ENCODE data around the gene IQSEC3.
"Not testable (repeated sequence)": the region's sequence is repeated elsewhere in the genome, so short reads cannot be mapped to it uniquely, and the experiment has no call there.

The IQSEC3 gene

GRCh38 chr12:27904-28303, 38.7 kb upstream of the IQSEC3 start:
- H3K18ac ChIP-seq (ENCODE audit: low read depth in 1 of 2, low read length in 2 of 2); H4K91ac ChIP-seq (ENCODE audit: low read length); H3K4ac ChIP-seq (ENCODE audit: low read depth in 1 of 2, low read length in 2 of 2); H3K27me3 ChIP-seq (ENCODE audit: control insufficient read depth in 1 of 2, insufficient read depth in 1 of 2, low read length in 2 of 2); H3K4me2 ChIP-seq (ENCODE audit: low read length, poor library complexity, severe bottlenecking); H3K79me1 ChIP-seq (replicated peaks; ENCODE audit: low read length, poor library complexity, severe bottlenecking); H4K8ac ChIP-seq (ENCODE audit: low read length); H3K4me1 ChIP-seq (ENCODE audit: control insufficient read depth, insufficient read depth, low read depth, low read length); H3K9ac ChIP-seq (ENCODE audit: low read length); H3K36me3 ChIP-seq (ENCODE audit: control insufficient read depth in 1 of 2, insufficient read depth in 2 of 2, low read depth in 1 of 2, low read length in 2 of 2); H2AFZ ChIP-seq (ENCODE audit: low read depth, low read length); H2BK12ac ChIP-seq (ENCODE audit: low read length in 2 of 2); H3K9me3 ChIP-seq (ENCODE audit: control insufficient read depth, low read length); H2AK5ac ChIP-seq (ENCODE audit: low read length, severe bottlenecking); DNase-seq; H3K14ac ChIP-seq (ENCODE audit: low read length in 2 of 2); H2BK120ac ChIP-seq (ENCODE audit: low read depth, low read length); H3K23ac ChIP-seq (ENCODE audit: low read length in 2 of 2); H3K4me3 ChIP-seq (ENCODE audit: insufficient read depth in 1 of 2, low read depth in 1 of 2, low read length in 2 of 2); H2BK5ac ChIP-seq (ENCODE audit: low read depth, low read length, poor library complexity, severe bottlenecking); H3K27ac ChIP-seq (ENCODE audit: low read length, poor library complexity, severe bottlenecking); H2BK15ac ChIP-seq (ENCODE audit: low read depth, poor library complexity, severe bottlenecking): not testable (repeated sequence)
- WGBS, result no CpG with 5 or more reads among the region's 5 CpGs

GRCh38 chr12:38775-39174, 27.8 kb upstream of the IQSEC3 start:
- not testable (repeated sequence) for H3K79me1 ChIP-seq (replicated peaks; ENCODE audit: low read length, poor library complexity, severe bottlenecking); H2BK15ac ChIP-seq (ENCODE audit: low read depth, poor library complexity, severe bottlenecking); H3K4me2 ChIP-seq (ENCODE audit: low read length, poor library complexity, severe bottlenecking); H3K18ac ChIP-seq (ENCODE audit: low read depth in 1 of 2, low read length in 2 of 2); DNase-seq; H2AK5ac ChIP-seq (ENCODE audit: low read length, severe bottlenecking); H3K36me3 ChIP-seq (ENCODE audit: control insufficient read depth in 1 of 2, insufficient read depth in 2 of 2, low read depth in 1 of 2, low read length in 2 of 2); H4K91ac ChIP-seq (ENCODE audit: low read length); H2BK5ac ChIP-seq (ENCODE audit: low read depth, low read length, poor library complexity, severe bottlenecking); H3K9me3 ChIP-seq (ENCODE audit: control insufficient read depth, low read length); H3K23ac ChIP-seq (ENCODE audit: low read length in 2 of 2); H3K27ac ChIP-seq (ENCODE audit: low read length, poor library complexity, severe bottlenecking); H3K4me3 ChIP-seq (ENCODE audit: insufficient read depth in 1 of 2, low read depth in 1 of 2, low read length in 2 of 2); H2BK12ac ChIP-seq (ENCODE audit: low read length in 2 of 2); H3K27me3 ChIP-seq (ENCODE audit: control insufficient read depth in 1 of 2, insufficient read depth in 1 of 2, low read length in 2 of 2); H3K4me1 ChIP-seq (ENCODE audit: control insufficient read depth, insufficient read depth, low read depth, low read length); H4K8ac ChIP-seq (ENCODE audit: low read length); H3K9ac ChIP-seq (ENCODE audit: low read length); H3K14ac ChIP-seq (ENCODE audit: low read length in 2 of 2); H3K4ac ChIP-seq (ENCODE audit: low read depth in 1 of 2, low read length in 2 of 2); H2BK120ac ChIP-seq (ENCODE audit: low read depth, low read length); H2AFZ ChIP-seq (ENCODE audit: low read depth, low read length)
- WGBS, result no CpG with 5 or more reads among the region's 9 CpGs

GRCh38 chr12:39555-40265, 26.9 kb upstream of the IQSEC3 start:
- not testable (repeated sequence) for H2AFZ ChIP-seq (ENCODE audit: low read depth, low read length); H3K27ac ChIP-seq (ENCODE audit: low read length, poor library complexity, severe bottlenecking)
- whole genome bisulfite sequencing, result 56% methylated on average over 1 of the region's 6 CpGs

GRCh38 chr12:44352-44751, 22.2 kb upstream of the IQSEC3 start:
- not testable (repeated sequence) for H2BK12ac ChIP-seq (ENCODE audit: low read length in 2 of 2); H3K9me3 ChIP-seq (ENCODE audit: control insufficient read depth, low read length); H3K27ac ChIP-seq (ENCODE audit: low read length, poor library complexity, severe bottlenecking); H3K4me3 ChIP-seq (ENCODE audit: insufficient read depth in 1 of 2, low read depth in 1 of 2, low read length in 2 of 2); H4K91ac ChIP-seq (ENCODE audit: low read length); H2AK5ac ChIP-seq (ENCODE audit: low read length, severe bottlenecking); H3K14ac ChIP-seq (ENCODE audit: low read length in 2 of 2); H3K27me3 ChIP-seq (ENCODE audit: control insufficient read depth in 1 of 2, insufficient read depth in 1 of 2, low read length in 2 of 2); H2BK120ac ChIP-seq (ENCODE audit: low read depth, low read length); H2AFZ ChIP-seq (ENCODE audit: low read depth, low read length); H3K79me1 ChIP-seq (replicated peaks; ENCODE audit: low read length, poor library complexity, severe bottlenecking); H4K8ac ChIP-seq (ENCODE audit: low read length); H3K4me2 ChIP-seq (ENCODE audit: low read length, poor library complexity, severe bottlenecking); DNase-seq; H3K9ac ChIP-seq (ENCODE audit: low read length); H3K4ac ChIP-seq (ENCODE audit: low read depth in 1 of 2, low read length in 2 of 2); H3K18ac ChIP-seq (ENCODE audit: low read depth in 1 of 2, low read length in 2 of 2); H3K23ac ChIP-seq (ENCODE audit: low read length in 2 of 2); H2BK15ac ChIP-seq (ENCODE audit: low read depth, poor library complexity, severe bottlenecking); H3K4me1 ChIP-seq (ENCODE audit: control insufficient read depth, insufficient read depth, low read depth, low read length); H2BK5ac ChIP-seq (ENCODE audit: low read depth, low read length, poor library complexity, severe bottlenecking); H3K36me3 ChIP-seq (ENCODE audit: control insufficient read depth in 1 of 2, insufficient read depth in 2 of 2, low read depth in 1 of 2, low read length in 2 of 2)
- 71% methylated on average over 5 of the region's 8 CpGs for WGBS

More at GRCh38 chr12:39555-40265, 26.9 kb upstream of the IQSEC3 start:
- DNase-seq; H3K79me1 ChIP-seq (replicated peaks; ENCODE audit: low read length, poor library complexity, severe bottlenecking); H3K4ac ChIP-seq (ENCODE audit: low read depth in 1 of 2, low read length in 2 of 2); H2AK5ac ChIP-seq (ENCODE audit: low read length, severe bottlenecking); H4K8ac ChIP-seq (ENCODE audit: low read length); H3K27me3 ChIP-seq (ENCODE audit: control insufficient read depth in 1 of 2, insufficient read depth in 1 of 2, low read length in 2 of 2); H3K4me3 ChIP-seq (ENCODE audit: insufficient read depth in 1 of 2, low read depth in 1 of 2, low read length in 2 of 2); H3K23ac ChIP-seq (ENCODE audit: low read length in 2 of 2); H4K91ac ChIP-seq (ENCODE audit: low read length); H2BK15ac ChIP-seq (ENCODE audit: low read depth, poor library complexity, severe bottlenecking); H2BK120ac ChIP-seq (ENCODE audit: low read depth, low read length); H2BK12ac ChIP-seq (ENCODE audit: low read length in 2 of 2); H3K4me1 ChIP-seq (ENCODE audit: control insufficient read depth, insufficient read depth, low read depth, low read length); H3K9ac ChIP-seq (ENCODE audit: low read length); H3K36me3 ChIP-seq (ENCODE audit: control insufficient read depth in 1 of 2, insufficient read depth in 2 of 2, low read depth in 1 of 2, low read length in 2 of 2); H3K9me3 ChIP-seq (ENCODE audit: control insufficient read depth, low read length); H3K18ac ChIP-seq (ENCODE audit: low read depth in 1 of 2, low read length in 2 of 2); H2BK5ac ChIP-seq (ENCODE audit: low read depth, low read length, poor library complexity, severe bottlenecking); H3K4me2 ChIP-seq (ENCODE audit: low read length, poor library complexity, severe bottlenecking): not testable (repeated sequence)
- H3K14ac ChIP-seq (ENCODE audit: low read length in 2 of 2), result peak overlapping the region in 1 of 2 experiments; percentile 9
